Right cardiac atrium (tissue), 5 donors: ENCODE results near the gene CA6. TPM values are rescaled to one million over a fixed set of nuclear protein-coding genes. Genes with fewer than 3 reads are reported as not detected.

ENCODE experiments used
- ATAC-seq, 2 donors: fragments of 200-7000 bp; cut with Tn5 transposase; one replicate each; pipeline versions ENCODE4 v1.8.0 to v1.9.1; 2020; ENCODE audit warnings: moderate library complexity in 2 of 2, mild to moderate bottlenecking in 1 of 2
- DNase-seq, 3 donors: peaks; one replicate each; pipeline ENCODE4 v3.0.0-alpha.2; 2020
- H3K27ac ChIP-seq: one replicate; pipeline ENCODE4 v1.5.1; 2013; ENCODE audit warnings: mild to moderate bottlenecking, low read length, control low read depth, moderate library complexity
- H3K27me3 ChIP-seq: one replicate; pipeline ENCODE4 v1.6.1; 2013; ENCODE audit not compliant: control insufficient read depth, insufficient read depth
- H3K4me1 ChIP-seq: one replicate; pipeline ENCODE4 v1.6.1; 2013; ENCODE audit warnings: low read length; ENCODE audit not compliant: control insufficient read depth, insufficient read depth
- H3K4me3 ChIP-seq: one replicate; pipeline ENCODE4 v1.5.1; 2013; ENCODE audit warnings: low read length, control low read depth
- H3K9me3 ChIP-seq: one replicate; pipeline ENCODE4 v1.6.1; 2013; ENCODE audit warnings: low read length; ENCODE audit not compliant: control insufficient read depth
- WGBS: extraction: QIAGEN DNeasy Blood & Tissue Kit; methylation state at CpG from one replicate; pipeline ENCODE4 v1.1.7; 2013; 5-methylcytosine and 5-hydroxymethylcytosine counted together
- intact Hi-C, 4 donors: fragments of 100-400 bp; cut with DNase I; formaldehyde crosslinking; loops; one replicate each; pipeline versions ENCODE4 v1.11.0 to v1.14.0; 2022 to 2023
- polyA plus RNA-seq: library from polyadenylated mRNA; stranded (reverse); fragments of 200-250 nt; gene quantifications from one replicate; pipeline ENCODE4 v1.2.3, GENCODE V29; 2013
- total RNA-seq, 4 donors: library from RNA; stranded (reverse); fragmentation: NEBNext Ultra II Directional; extraction: Animal tissue kit (Norgen Biotek cat#: 25700); gene quantifications; one replicate each; pipeline ENCODE4 v1.2.1, GENCODE V29; 2021
- donor health status: healthy with polysubstance abuse.
- donor health status: DM: no; HTN: yes; CAD: no.
- donor health status: DM: no; HTN: no; CAD: no.
- donor health status: DM: no; HTN: yes; CAD: no; lungs with severe emphysema.
- donor health status: DM: yes; HTN: yes; CAD: no.

Gene CA6
- total and polyA plus RNA-seq, 5 donors = not detected

GRCh38 chr1:9022773-9023172 lies 77.1 kb downstream of the CA6 start:
- DNase-seq = no peak
- intact Hi-C loops = no loop called here
- Histone ChIP-seq H3K4me1 (no peaks in the 10 kb centered on the region), H3K4me3 (no peak overlapping the region), H3K27me3 (no peaks in the 10 kb centered on the region), H3K9me3 (no peaks in the 10 kb centered on the region), H3K27ac (no peak overlapping the region)
- ATAC-seq = no peak
- 95% methylated on average over 10 of the region's 10 CpGs for WGBS

Other genes with a start within 250 kb of the CA6 start
- gene RERE, start 128.2 kb upstream of the CA6 start, total RNA-seq = 100 to 1,000 TPM; 155 to 175 (median 162) TPM
- 72.4 TPM for gene RERE, start 128.2 kb upstream of the CA6 start, polyA plus RNA-seq
- 100 to 1,000 TPM; 146 to 335 (median 212) TPM for gene ENO1, start 67.2 kb upstream of the CA6 start, total RNA-seq
- 138 TPM for gene ENO1, start 67.2 kb upstream of the CA6 start, polyA plus RNA-seq
- gene SLC2A7, start 80.6 kb downstream of the CA6 start, total RNA-seq = not detected
- gene SLC2A7, start 80.6 kb downstream of the CA6 start, polyA plus RNA-seq = not detected
- gene SLC2A5, start 123.8 kb downstream of the CA6 start, total RNA-seq = 1 to 10 TPM in 3 of 4 donors, under 1 TPM in 1; 0.93 to 3.6 (median 2.7) TPM
- 2.2 TPM for gene SLC2A5, start 123.8 kb downstream of the CA6 start, polyA plus RNA-seq
- gene GPR157, start 183.2 kb downstream of the CA6 start, total RNA-seq = 10 to 100 TPM; 23.3 to 28.7 (median 25.9) TPM
- 7.3 TPM for gene GPR157, start 183.2 kb downstream of the CA6 start, polyA plus RNA-seq